K562 (cell line): ENCODE results near the gene PIP5KL1. TPM values are rescaled to one million over a fixed set of nuclear protein-coding genes. Genes with fewer than 3 reads are reported as not detected.
A peak's percentile ranks its signal among the peaks of the same experiment; 100 is the strongest.

ENCODE experiments used
- ATAC-seq: fragments of 200-7000 bp; cut with Tn5 transposase; 3 replicates; pipeline ENCODE4 v1.9.1; 2020; ENCODE audit warnings: moderate library complexity
- BruUV-seq: library from RNA; stranded (reverse); fragments of 400-500 nt; replicated peaks from 2 replicates; lab custom pipeline; 2021; lab: Mats Ljungman, UMichigan
- CTCF ChIA-PET: fragments of 300-600 bp; formaldehyde crosslinking; extraction: SDS; loops from one replicate; lab custom pipeline; 2021; ENCODE audit warnings: low intra/inter-chr PET ratio; lab: Yijun Ruan, JAX
- POLR2A ChIA-PET: fragments of 300-600, 350-650 bp; sonication (Branson Sonifier 250); formaldehyde crosslinking; extraction: SDS; loops from one replicate; lab custom pipeline; 2021; ENCODE audit warnings: antibody characterized with exemption, inconsistent platforms; lab: Yijun Ruan, JAX
- DNase-seq, 4 experiments: peaks; one replicate each; pipeline versions ENCODE4 v3.0.0 to v3.0.0-alpha.2; 2011 to 2018; ENCODE audit warnings: low spot score in 3 of 4, mixed read lengths in 3 of 4; ENCODE audit errors: extremely low read depth in 1 of 4
- FAIRE-seq: peaks from 2 replicates; lab custom pipeline; 2011; peaks lifted over from hg19 to GRCh38; lab: Jason Lieb, UNC
- H2AFZ ChIP-seq: 2 replicates; pipeline ENCODE4 v1.6.0; 2011; ENCODE audit warnings: low read depth, low read length, control low read depth, inconsistent platforms
- H3K27ac ChIP-seq: fragments of 200-600 bp; 3 replicates; pipeline ENCODE4 v1.8.0; 2011; ENCODE audit warnings: low read depth, mild to moderate bottlenecking, control low read depth, inconsistent platforms, low read length, moderate library complexity, mixed read lengths; ENCODE audit errors: extremely low read depth
- H3K27me3 ChIP-seq, 2 experiments: fragments of 300-600 bp in 1 of 2; 2 replicates in 1 of 2; 3 replicates in 1 of 2; pipeline versions ENCODE4 v1.6.0 to v1.8.0; 2011; ENCODE audit warnings: inconsistent platforms in 2 of 2, low read length in 2 of 2, mild to moderate bottlenecking in 1 of 2, mixed read lengths in 1 of 2, moderate library complexity in 1 of 2; ENCODE audit not compliant: control insufficient read depth in 2 of 2, insufficient read depth in 2 of 2
- H3K36me3 ChIP-seq: fragments of 300-600 bp; 3 replicates; pipeline ENCODE4 v1.8.0; 2011; ENCODE audit warnings: mild to moderate bottlenecking, low read length, inconsistent platforms; ENCODE audit not compliant: control insufficient read depth, insufficient read depth
- H3K4me1 ChIP-seq, 2 experiments: fragments of 200-600 bp in 1 of 2; replicated peaks in 1 of 2; 2 replicates in 1 of 2; 3 replicates in 1 of 2; pipeline versions ENCODE4 v1.5.1 to v1.8.0; 2011; ENCODE audit warnings: inconsistent platforms in 2 of 2, low read length in 2 of 2, mild to moderate bottlenecking in 1 of 2, mixed read lengths in 1 of 2, moderate library complexity in 1 of 2; ENCODE audit not compliant: control insufficient read depth in 2 of 2, insufficient read depth in 2 of 2
- H3K4me2 ChIP-seq: 2 replicates; pipeline ENCODE4 v1.6.1; 2011; ENCODE audit warnings: low read length, control low read depth, inconsistent platforms, mixed read lengths; ENCODE audit not compliant: insufficient read depth
- H3K4me3 ChIP-seq: fragments of 200-600 bp; sonication (generic), shearing (Covaris generic); 2 replicates; pipeline ENCODE4 v1.5.1; 2016; ENCODE audit warnings: control low read depth, inconsistent platforms
- H3K79me2 ChIP-seq: fragments of 200-600 bp; 3 replicates; pipeline ENCODE4 v1.8.0; 2011; ENCODE audit warnings: low read length, inconsistent platforms; ENCODE audit not compliant: control insufficient read depth, insufficient read depth
- H3K9ac ChIP-seq, 2 experiments: 2 replicates each; pipeline versions ENCODE4 v1.6.0 to v1.6.1; 2011; ENCODE audit warnings: low read depth in 2 of 2, low read length in 2 of 2, control low read depth in 1 of 2, inconsistent platforms in 1 of 2, mild to moderate bottlenecking in 1 of 2, mixed read lengths in 1 of 2; ENCODE audit not compliant: insufficient read depth in 1 of 2
- H3K9me1 ChIP-seq: one replicate; pipeline ENCODE4 v1.6.0; 2011; ENCODE audit warnings: inconsistent platforms, mild to moderate bottlenecking, low read length, moderate library complexity; ENCODE audit not compliant: control insufficient read depth, insufficient read depth
- H3K9me3 ChIP-seq: replicated peaks from 2 replicates; pipeline ENCODE4 v1.5.1; 2011; ENCODE audit warnings: low read depth, low read length, inconsistent platforms; ENCODE audit not compliant: control insufficient read depth, insufficient read depth
- H4K20me1 ChIP-seq: replicated peaks from 2 replicates; pipeline ENCODE4 v1.6.1; 2011; ENCODE audit warnings: low read length, inconsistent platforms, mixed read lengths; ENCODE audit not compliant: control insufficient read depth, insufficient read depth
- RBFOX2 ChIP-seq: fragments of 200-400 bp; formaldehyde crosslinking; IDR thresholded peaks from 2 replicates; pipeline ENCODE4 v1.6.1; 2017; ENCODE audit warnings: low read depth, mild to moderate bottlenecking, low read length, moderate library complexity
- ZFP36 ChIP-seq: fragments of 150-350 bp; IDR thresholded peaks from 2 replicates; pipeline ENCODE4 v1.6.1; 2018; ENCODE audit warnings: low read length, low read depth; ENCODE audit not compliant: partially characterized antibody
- ZNF224 ChIP-seq: sonication (generic); formaldehyde crosslinking; IDR thresholded peaks from 2 replicates; pipeline ENCODE4 v1.8.0; 2022; ENCODE audit warnings: mild to moderate bottlenecking, missing genetic modification reagents
- WGBS: fragments of 100-300 bp; shearing (Covaris generic); methylation state at CpG from one replicate; pipeline ENCODE4 v1.1.6; 2016; ENCODE audit warnings: low coverage, mixed read lengths; ENCODE audit not compliant: insufficient coverage; ENCODE audit errors: missing lambda C conversion rate; 5-methylcytosine and 5-hydroxymethylcytosine counted together
- in situ Hi-C: fragments of 300-500 bp; cut with MboI; formaldehyde crosslinking; loops from 4 replicates; pipeline ENCODE4 v1.15.0; 2018; ENCODE audit warnings: inconsistent platforms, mixed read lengths
- intact Hi-C: fragments of 100-400 bp; cut with micrococcal nuclease; formaldehyde crosslinking; loops from 2 replicates; pipeline ENCODE4 v1.14.2; 2022
- polyA plus RNA-seq, 8 experiments: library from polyadenylated mRNA; depleted of rRNA in 4 of 8; stranded (reverse) in 5 of 8; unstranded in 3 of 8; fragments of >200 nt; fragmentation: Nextera tagmentation in 2 of 8; fragmentation: Illumina TruSeq in 1 of 8; extraction: Ambion mirVana in 2 of 8; extraction: Trizol in 1 of 8; gene quantifications; 2 replicates each; pipeline versions ENCODE4 v1.2.1 to v1.2.3, GENCODE V29; 2011 to 2014; ENCODE audit warnings: inconsistent platforms in 1 of 8, missing spikeins in 1 of 8
- total RNA-seq, 7 experiments: library from RNA; depleted of rRNA in 6 of 7; stranded (reverse); fragments of >200 nt in 6 of 7; fragmentation: Illumina TruSeq in 2 of 7; extraction: Trizol in 2 of 7; gene quantifications; 2 replicates each; pipeline versions ENCODE4 v1.2.1 to v1.2.3, GENCODE V29; 2011 to 2021; ENCODE audit warnings: low replicate concordance in 1 of 7
- TF ChIP-seq, protein P1 (sequence below): sonication (generic); IDR thresholded peaks from 2 replicates; pipeline ENCODE4 v1.6.1; 2016

The PIP5KL1 gene
- total and polyA plus RNA-seq, 9 of the 15 experiments (the other 6 are each of a cell fraction or from before 2014, with no cell fraction given), result 0.18 to 4.8 (median 1.2) TPM

GRCh38 chr9:127974001-127974768 lies 43.6 kb upstream of the PIP5KL1 start:
- Histone ChIP-seq H3K36me3 (peaks cover 6% of the 10 kb centered on the region; the same call in 1 of the 3 replicates), H3K4me1 (peaks cover 31 to 80% of the 10 kb centered on the region in 2 experiments), H3K9me1 (no peaks in the 10 kb centered on the region), H3K4me2 (no peak overlapping the region), H2AFZ (no peak overlapping the region), H4K20me1 (peaks cover 60% of the 10 kb centered on the region), H3K79me2 (peaks cover 81% of the 10 kb centered on the region), H3K27ac (no peak overlapping the region), H3K9me3 (no peaks in the 10 kb centered on the region), H3K9ac (peak overlapping the region in 1 of 2 experiments; percentile 75; a peak in 2 of 4 replicates), H3K4me3 (no peak overlapping the region), H3K27me3 (no peaks in the 10 kb centered on the region)
- POLR2A ChIA-PET, result interaction anchor here (0.6 to 1.2 kb wide), 5 partner anchors 8 to 903 kb away, joined by 3 read pairs; no protein-coding TSS in a partner anchor
- intact Hi-C loops (no loop called here), in situ Hi-C loops (no loop called here)
- 75% methylated on average over 12 of the region's 12 CpGs for WGBS
- DNase-seq (no peak), FAIRE-seq (no peak), ATAC-seq (no peak)
- BruUV-seq, result no TSS peak
- CTCF ChIA-PET, result no interaction called here
- TF ChIP-seq ZFP36 (peak; percentile 21), ZNF224 (CRISPR knock-in tag) (no peak), RBFOX2 (0 out of 2 replicates have a peak, but pooled peaks have one; percentile 5)
- TF ChIP-seq, protein P1, sequence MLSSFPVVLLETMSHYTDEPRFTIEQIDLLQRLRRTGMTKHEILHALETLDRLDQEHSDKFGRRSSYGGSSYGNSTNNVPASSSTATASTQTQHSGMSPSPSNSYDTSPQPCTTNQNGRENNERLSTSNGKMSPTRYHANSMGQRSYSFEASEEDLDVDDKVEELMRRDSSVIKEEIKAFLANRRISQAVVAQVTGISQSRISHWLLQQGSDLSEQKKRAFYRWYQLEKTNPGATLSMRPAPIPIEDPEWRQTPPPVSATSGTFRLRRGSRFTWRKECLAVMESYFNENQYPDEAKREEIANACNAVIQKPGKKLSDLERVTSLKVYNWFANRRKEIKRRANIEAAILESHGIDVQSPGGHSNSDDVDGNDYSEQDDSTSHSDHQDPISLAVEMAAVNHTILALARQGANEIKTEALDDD, result no peak
